ENCODE data around the gene SH3RF1.

SH3RF1 gene

GRCh38 chr4:169136796-169137557, 133.8 kb downstream of the SH3RF1 start:
- H3K27ac ChIP-seq (ENCODE audit: low read depth, low read length) = no peak overlapping the region
- no peaks in the 10 kb centered on the region for H3K27me3 ChIP-seq (ENCODE audit: control insufficient read depth, insufficient read depth, low read length)
- no peak overlapping the region for H3K9ac ChIP-seq (ENCODE audit: low read length)
- H3K36me3 ChIP-seq (ENCODE audit: control insufficient read depth, insufficient read depth, low read length) = no peaks in the 10 kb centered on the region
- no peak overlapping the region for H3K4me3 ChIP-seq (ENCODE audit: low read length)
- H3K4me1 ChIP-seq (ENCODE audit: control insufficient read depth, insufficient read depth, low read length) = peaks cover 4% of the 10 kb centered on the region

GRCh38 chr4:169136330-169136729, 134.4 kb downstream of the SH3RF1 start:
- Histone ChIP-seq H3K36me3 (ENCODE audit: control insufficient read depth, insufficient read depth, low read length) (no peaks in the 10 kb centered on the region), H3K9ac (ENCODE audit: low read length) (no peak overlapping the region), H3K27ac (ENCODE audit: low read depth, low read length) (no peak overlapping the region), H3K4me1 (ENCODE audit: control insufficient read depth, insufficient read depth, low read length) (peaks cover 4% of the 10 kb centered on the region), H3K4me3 (ENCODE audit: low read length) (no peak overlapping the region), H3K27me3 (ENCODE audit: control insufficient read depth, insufficient read depth, low read length) (no peaks in the 10 kb centered on the region)

- Histone ChIP-seq H3K4me1 (ENCODE audit: control insufficient read depth, insufficient read depth, low read length) (peaks cover 4% of the 10 kb centered on the region), H3K4me3 (ENCODE audit: low read length) (no peak overlapping the region), H3K9ac (ENCODE audit: low read length) (no peak overlapping the region), H3K27me3 (ENCODE audit: control insufficient read depth, insufficient read depth, low read length) (no peaks in the 10 kb centered on the region), H3K36me3 (ENCODE audit: control insufficient read depth, insufficient read depth, low read length) (no peaks in the 10 kb centered on the region), H3K27ac (ENCODE audit: low read depth, low read length) (no peak overlapping the region)
Observed at GRCh38 chr4:169135776-169136175, 135.0 kb downstream of the SH3RF1 start.

GRCh38 chr4:169133932-169134331, 136.8 kb downstream of the SH3RF1 start:
- Histone ChIP-seq H3K9ac (ENCODE audit: low read length) (no peak overlapping the region), H3K4me3 (ENCODE audit: low read length) (no peak overlapping the region), H3K27me3 (ENCODE audit: control insufficient read depth, insufficient read depth, low read length) (no peaks in the 10 kb centered on the region), H3K27ac (ENCODE audit: low read depth, low read length) (peak overlapping the region; percentile 23), H3K4me1 (ENCODE audit: control insufficient read depth, insufficient read depth, low read length) (peaks cover 4% of the 10 kb centered on the region), H3K36me3 (ENCODE audit: control insufficient read depth, insufficient read depth, low read length) (no peaks in the 10 kb centered on the region)

GRCh38 chr4:169132561-169133305, 138.0 kb downstream of the SH3RF1 start:
- Histone ChIP-seq H3K4me3 (ENCODE audit: low read length) (no peak overlapping the region), H3K9ac (ENCODE audit: low read length) (no peak overlapping the region), H3K36me3 (ENCODE audit: control insufficient read depth, insufficient read depth, low read length) (no peaks in the 10 kb centered on the region), H3K4me1 (ENCODE audit: control insufficient read depth, insufficient read depth, low read length) (peaks cover 4% of the 10 kb centered on the region), H3K27ac (ENCODE audit: low read depth, low read length) (no peak overlapping the region), H3K27me3 (ENCODE audit: control insufficient read depth, insufficient read depth, low read length) (no peaks in the 10 kb centered on the region)

- no peak overlapping the region for H3K4me3 ChIP-seq (ENCODE audit: low read length)
- H3K4me1 ChIP-seq (ENCODE audit: control insufficient read depth, insufficient read depth, low read length) = peaks cover 4% of the 10 kb centered on the region
- H3K9ac ChIP-seq (ENCODE audit: low read length) = no peak overlapping the region
- H3K36me3 ChIP-seq (ENCODE audit: control insufficient read depth, insufficient read depth, low read length) = no peaks in the 10 kb centered on the region
- H3K27me3 ChIP-seq (ENCODE audit: control insufficient read depth, insufficient read depth, low read length) = no peaks in the 10 kb centered on the region
- H3K27ac ChIP-seq (ENCODE audit: low read depth, low read length) = no peak overlapping the region
Observed at GRCh38 chr4:169131556-169132208, 139.1 kb downstream of the SH3RF1 start.

GRCh38 chr4:169128902-169129301, 141.9 kb downstream of the SH3RF1 start:
- H3K27ac ChIP-seq (ENCODE audit: low read depth, low read length) = no peak overlapping the region
- H3K9ac ChIP-seq (ENCODE audit: low read length) = no peak overlapping the region
- H3K27me3 ChIP-seq (ENCODE audit: control insufficient read depth, insufficient read depth, low read length) = no peaks in the 10 kb centered on the region
- H3K4me3 ChIP-seq (ENCODE audit: low read length) = no peak overlapping the region
- peaks cover 2% of the 10 kb centered on the region for H3K4me1 ChIP-seq (ENCODE audit: control insufficient read depth, insufficient read depth, low read length)
- H3K36me3 ChIP-seq (ENCODE audit: control insufficient read depth, insufficient read depth, low read length) = no peaks in the 10 kb centered on the region

- no peak overlapping the region for H3K27ac ChIP-seq (ENCODE audit: low read depth, low read length)
- no peaks in the 10 kb centered on the region for H3K36me3 ChIP-seq (ENCODE audit: control insufficient read depth, insufficient read depth, low read length)
Observed at GRCh38 chr4:169127314-169127713, 143.4 kb downstream of the SH3RF1 start.

GRCh38 chr4:169124661-169125060, 146.1 kb downstream of the SH3RF1 start:
- Histone ChIP-seq H3K36me3 (ENCODE audit: control insufficient read depth, insufficient read depth, low read length) (peaks cover 3% of the 10 kb centered on the region), H3K4me1 (ENCODE audit: control insufficient read depth, insufficient read depth, low read length) (no peaks in the 10 kb centered on the region), H3K27ac (ENCODE audit: low read depth, low read length) (no peak overlapping the region), H3K4me3 (ENCODE audit: low read length) (no peak overlapping the region), H3K9ac (ENCODE audit: low read length) (no peak overlapping the region), H3K27me3 (ENCODE audit: control insufficient read depth, insufficient read depth, low read length) (no peaks in the 10 kb centered on the region)

More at GRCh38 chr4:169127314-169127713, 143.4 kb downstream of the SH3RF1 start:
- Histone ChIP-seq H3K9ac (ENCODE audit: low read length) (no peak overlapping the region), H3K4me1 (ENCODE audit: control insufficient read depth, insufficient read depth, low read length) (no peaks in the 10 kb centered on the region), H3K4me3 (ENCODE audit: low read length) (no peak overlapping the region), H3K27me3 (ENCODE audit: control insufficient read depth, insufficient read depth, low read length) (no peaks in the 10 kb centered on the region)

GRCh38 chr4:169122422-169122821, 148.3 kb downstream of the SH3RF1 start:
- H3K27ac ChIP-seq (ENCODE audit: low read depth, low read length) = no peak overlapping the region
- peaks cover 3% of the 10 kb centered on the region for H3K36me3 ChIP-seq (ENCODE audit: control insufficient read depth, insufficient read depth, low read length)
- H3K4me3 ChIP-seq (ENCODE audit: low read length) = no peak overlapping the region

GRCh38 chr4:169121861-169122382, 148.8 kb downstream of the SH3RF1 start:
- no peaks in the 10 kb centered on the region for H3K27me3 ChIP-seq (ENCODE audit: control insufficient read depth, insufficient read depth, low read length)
- H3K4me1 ChIP-seq (ENCODE audit: control insufficient read depth, insufficient read depth, low read length) = no peaks in the 10 kb centered on the region
- no peak overlapping the region for H3K27ac ChIP-seq (ENCODE audit: low read depth, low read length)
- no peak overlapping the region for H3K4me3 ChIP-seq (ENCODE audit: low read length)
- H3K36me3 ChIP-seq (ENCODE audit: control insufficient read depth, insufficient read depth, low read length) = peaks cover 7% of the 10 kb centered on the region
- no peak overlapping the region for H3K9ac ChIP-seq (ENCODE audit: low read length)

More at GRCh38 chr4:169122422-169122821, 148.3 kb downstream of the SH3RF1 start:
- Histone ChIP-seq H3K27me3 (ENCODE audit: control insufficient read depth, insufficient read depth, low read length) (no peaks in the 10 kb centered on the region), H3K4me1 (ENCODE audit: control insufficient read depth, insufficient read depth, low read length) (no peaks in the 10 kb centered on the region), H3K9ac (ENCODE audit: low read length) (no peak overlapping the region)

GRCh38 chr4:169120624-169121023, 150.1 kb downstream of the SH3RF1 start:
- Histone ChIP-seq H3K4me3 (ENCODE audit: low read length) (no peak overlapping the region), H3K27ac (ENCODE audit: low read depth, low read length) (no peak overlapping the region), H3K36me3 (ENCODE audit: control insufficient read depth, insufficient read depth, low read length) (peaks cover 18% of the 10 kb centered on the region)

More at GRCh38 chr4:169120624-169121023, 150.1 kb downstream of the SH3RF1 start:
- Histone ChIP-seq H3K4me1 (ENCODE audit: control insufficient read depth, insufficient read depth, low read length) (no peaks in the 10 kb centered on the region), H3K27me3 (ENCODE audit: control insufficient read depth, insufficient read depth, low read length) (no peaks in the 10 kb centered on the region), H3K9ac (ENCODE audit: low read length) (no peak overlapping the region)

Data from rectal smooth muscle tissue (tissue), 1 donor.